ENCODE measurements around the gene NAALADL2.

- no peak for TF ChIP-seq MAX (IDR thresholded peaks at IDR 0.05)
- TF ChIP-seq CTCF (IDR thresholded peaks at IDR 0.05; ENCODE audit: low read depth, low read length, missing input control), result no peak
- no peak for TF ChIP-seq JUND (IDR thresholded peaks at IDR 0.05)
- no peak for TF ChIP-seq HNF4G (IDR thresholded peaks at IDR 0.05)
- TF ChIP-seq TAF1 (conservative IDR thresholded peaks at IDR 0.05), result no peak
- no peak for TF ChIP-seq RXRA (IDR thresholded peaks at IDR 0.05)
- no peak for TF ChIP-seq GABPA (IDR thresholded peaks at IDR 0.05 in 1 of 2, conservative IDR thresholded peaks at IDR 0.05 in 1 of 2)
Measured at GRCh38 chr3:175692256-175692655, 833.1 kb downstream of the NAALADL2 start.

Measured in liver (tissue), 3 donors.